Tibial nerve (tissue), 4 donors: ENCODE results near the gene C10orf71. TPM values are rescaled to one million over a fixed set of nuclear protein-coding genes. Genes with fewer than 3 reads are reported as not detected.

Experiments used
- DNase-seq, 2 donors: peaks; one replicate each; pipeline ENCODE4 v3.0.0-alpha.2; 2019; ENCODE audit warnings: low spot score in 2 of 2
- H3K27ac ChIP-seq, 4 donors: fragments of 200-600 bp; sonication (generic) in 3 of 4; one replicate each; pipeline ENCODE4 v1.5.1; 2017 to 2019; ENCODE audit warnings: mild to moderate bottlenecking in 1 of 4
- H3K27me3 ChIP-seq, 2 donors: fragments of 200-600 bp; sonication (generic) in 1 of 2; one replicate each; pipeline versions ENCODE4 v1.5.1 to v1.6.0; 2017 to 2019
- H3K36me3 ChIP-seq, 3 donors: fragments of 200-600 bp; sonication (generic); one replicate each; pipeline ENCODE4 v1.5.1; 2018 to 2019
- H3K4me1 ChIP-seq, 4 donors: fragments of 200-600 bp; sonication (generic) in 3 of 4; one replicate each; pipeline ENCODE4 v1.5.1; 2017 to 2019
- H3K4me3 ChIP-seq, 4 donors: fragments of 200-600 bp; sonication (generic) in 3 of 4; one replicate each; pipeline ENCODE4 v1.5.1; 2017 to 2019; ENCODE audit warnings: mild to moderate bottlenecking in 1 of 4, moderate library complexity in 1 of 4
- H3K9me3 ChIP-seq, 4 donors: fragments of 200-600 bp; sonication (generic) in 3 of 4; one replicate each; pipeline ENCODE4 v1.5.1; 2017 to 2019
- CTCF ChIP-seq, 5 experiments: fragments of 200-600 bp in 3 of 5; fragments of 450-650 bp in 2 of 5; sonication (generic) in 3 of 5; IDR thresholded peaks; one replicate each; pipeline ENCODE4 v1.5.1; 2016 to 2019; ENCODE audit warnings: antibody characterized with exemption in 5 of 5, mild to moderate bottlenecking in 3 of 5, moderate library complexity in 2 of 5
- EP300 ChIP-seq, 2 donors: sonication (generic); formaldehyde crosslinking; IDR thresholded peaks; one replicate each; pipeline ENCODE4 v1.6.1; 2017; ENCODE audit warnings: antibody characterized with exemption in 2 of 2, mild to moderate bottlenecking in 1 of 2
- POLR2A ChIP-seq, 2 donors: fragments of 450-650 bp; IDR thresholded peaks; one replicate each; pipeline ENCODE4 v1.6.1; 2017; ENCODE audit warnings: antibody characterized with exemption in 2 of 2, mild to moderate bottlenecking in 2 of 2, moderate library complexity in 2 of 2
- WGBS, 2 donors: methylation state at CpG; one replicate each; pipeline ENCODE4 v1.1.5; 2018; 5-methylcytosine and 5-hydroxymethylcytosine counted together
- total RNA-seq, 4 donors: library from RNA; depleted of rRNA; stranded (reverse); fragments of >200 nt; gene quantifications; one replicate each; pipeline ENCODE4 v1.1.0, GENCODE V29; 2016

The C10orf71 gene
- total RNA-seq, 4 donors from 2014 or later: 0.22 TPM; not detected in 3

GRCh38 chr10:49361735-49362568 is 63.0 kb downstream of the C10orf71 start:
- Histone ChIP-seq H3K36me3 (no peaks in the 10 kb centered on the region), H3K4me1 (no peaks in the 10 kb centered on the region), H3K27me3 (no peaks in the 10 kb centered on the region), H3K9me3 (peaks cover 0 to 8% (median 0%) of the 10 kb centered on the region in 4 donors), H3K4me3 (no peak overlapping the region), H3K27ac (no peak overlapping the region)
- 75 to 83% methylated on average over 11 of the region's 11 CpGs for WGBS, 2 donors
- no peak for TF ChIP-seq CTCF (IDR thresholded peaks at IDR 0.05)
- no peak for TF ChIP-seq EP300 (IDR thresholded peaks at IDR 0.05)
- TF ChIP-seq POLR2A (IDR thresholded peaks at IDR 0.05): no peak
- DNase-seq: no peak

- DNase-seq: no peak
- Histone ChIP-seq H3K27ac (no peak overlapping the region), H3K4me1 (no peaks in the 10 kb centered on the region), H3K27me3 (no peaks in the 10 kb centered on the region), H3K36me3 (no peaks in the 10 kb centered on the region), H3K4me3 (no peak overlapping the region), H3K9me3 (peaks cover 0 to 3% (median 0%) of the 10 kb centered on the region in 4 donors)
- TF ChIP-seq EP300 (IDR thresholded peaks at IDR 0.05): no peak
- no peak for TF ChIP-seq CTCF (IDR thresholded peaks at IDR 0.05)
- TF ChIP-seq POLR2A (IDR thresholded peaks at IDR 0.05): no peak
- WGBS, 2 donors: 77 to 78% methylated on average over 10 of the region's 10 CpGs
Measured at GRCh38 chr10:49362596-49363260, 63.8 kb downstream of the C10orf71 start.

- H3K4me3 ChIP-seq: no peak overlapping the region
- H3K27me3 ChIP-seq: no peaks in the 10 kb centered on the region
- DNase-seq: no peak
- 83 to 86% methylated on average over 6 to 8 of the region's 8 CpGs for WGBS, 2 donors
- no peaks in the 10 kb centered on the region for H3K36me3 ChIP-seq
- TF ChIP-seq POLR2A (IDR thresholded peaks at IDR 0.05): no peak
- TF ChIP-seq CTCF (IDR thresholded peaks at IDR 0.05): no peak
- TF ChIP-seq EP300 (IDR thresholded peaks at IDR 0.05): no peak
- H3K4me1 ChIP-seq: no peaks in the 10 kb centered on the region
- no peaks in the 10 kb centered on the region for H3K9me3 ChIP-seq
- no peak overlapping the region for H3K27ac ChIP-seq
Measured at GRCh38 chr10:49363309-49364031, 64.5 kb downstream of the C10orf71 start.

GRCh38 chr10:49364051-49364450 is 65.1 kb downstream of the C10orf71 start:
- no peaks in the 10 kb centered on the region for H3K9me3 ChIP-seq
- TF ChIP-seq CTCF (IDR thresholded peaks at IDR 0.05) (no peak), POLR2A (IDR thresholded peaks at IDR 0.05) (no peak), EP300 (IDR thresholded peaks at IDR 0.05) (no peak)
- no peaks in the 10 kb centered on the region for H3K36me3 ChIP-seq

More at GRCh38 chr10:49364051-49364450, 65.1 kb downstream of the C10orf71 start:
- WGBS, 2 donors: 86% methylated on average over 5 of the region's 5 CpGs
- H3K27me3 ChIP-seq: no peaks in the 10 kb centered on the region
- no peak for DNase-seq
- no peaks in the 10 kb centered on the region for H3K4me1 ChIP-seq
- no peak overlapping the region for H3K27ac ChIP-seq
- no peak overlapping the region for H3K4me3 ChIP-seq
